Subcutaneous adipose tissue (tissue), 4 donors: ENCODE data around the gene VGF. TPM values are rescaled to one million over a fixed set of nuclear protein-coding genes. Genes with fewer than 3 reads are reported as not detected.

Experiments used
- CTCF ChIP-seq: fragments of 450-650 bp; IDR thresholded peaks from one replicate; pipeline ENCODE4 v1.5.1; 2016; ENCODE audit warnings: low read depth, mild to moderate bottlenecking, control low read depth, antibody characterized with exemption, moderate library complexity
- total RNA-seq, 4 donors: library from RNA; depleted of rRNA; stranded (reverse); fragments of >200 nt; gene quantifications; one replicate each; pipeline ENCODE4 v1.1.0, GENCODE V29; 2016

The VGF gene
- total RNA-seq, 4 donors from 2014 or later: not detected

GRCh38 chr7:101161692-101162471, 3.5 kb downstream of the VGF start:
- no peak for TF ChIP-seq CTCF

GRCh38 chr7:101160910-101161309, 4.5 kb downstream of the VGF start:
- no peak for TF ChIP-seq CTCF

GRCh38 chr7:101159696-101160674, 5.4 kb downstream of the VGF start:
- TF ChIP-seq CTCF: no peak

- no peak for TF ChIP-seq CTCF
Measured at GRCh38 chr7:101156866-101157589, 8.3 kb downstream of the VGF start.

- no peak for TF ChIP-seq CTCF
Measured at GRCh38 chr7:101156277-101156676, 9.1 kb downstream of the VGF start.

- TF ChIP-seq CTCF: no peak
Measured at GRCh38 chr7:101155303-101155702, 10.1 kb downstream of the VGF start.
